Thyroid gland (tissue), 4 donors: Measurements from ENCODE around the gene NXPH2. TPM values are rescaled to one million over a fixed set of nuclear protein-coding genes. Genes with fewer than 3 reads are reported as not detected.

Source experiments
- DNase-seq, 2 donors: peaks; one replicate each; pipeline ENCODE4 v3.0.0-alpha.2; 2019
- H3K27ac ChIP-seq, 3 donors: fragments of 200-600 bp; sonication (generic); 1 replicate in 2 of 3; 2 replicates in 1 of 3; pipeline ENCODE4 v1.5.1; 2016 to 2019; ENCODE audit warnings: mild to moderate bottlenecking in 1 of 3, moderate library complexity in 1 of 3
- H3K27me3 ChIP-seq: fragments of 200-600 bp; sonication (generic); one replicate; pipeline ENCODE4 v1.5.1; 2019
- H3K36me3 ChIP-seq, 2 donors: fragments of 200-600 bp; sonication (generic); one replicate each; pipeline ENCODE4 v1.5.1; 2016 to 2019
- H3K4me1 ChIP-seq, 2 donors: fragments of 200-600 bp; sonication (generic); one replicate each; pipeline ENCODE4 v1.5.1; 2017 to 2019
- H3K4me3 ChIP-seq, 3 donors: fragments of 200-600 bp; sonication (generic); replicated peaks in 1 of 3; 1 replicate in 2 of 3; 2 replicates in 1 of 3; pipeline ENCODE4 v1.5.1; 2016; ENCODE audit warnings: mild to moderate bottlenecking in 1 of 3
- H3K9me3 ChIP-seq: fragments of 200-600 bp; sonication (generic); one replicate; pipeline ENCODE4 v1.5.1; 2017
- CTCF ChIP-seq, 6 experiments: fragments of 200-600 bp in 3 of 6; fragments of 450-650 bp in 3 of 6; sonication (generic) in 3 of 6; IDR thresholded peaks; one replicate each; pipeline ENCODE4 v1.5.1; 2016 to 2019; ENCODE audit warnings: antibody characterized with exemption in 6 of 6, mild to moderate bottlenecking in 2 of 6, inconsistent platforms in 1 of 6, moderate library complexity in 1 of 6
- POLR2A ChIP-seq, 2 donors: fragments of 450-650 bp; IDR thresholded peaks; one replicate each; pipeline ENCODE4 v1.6.1; 2017; ENCODE audit warnings: antibody characterized with exemption in 2 of 2, mild to moderate bottlenecking in 2 of 2, moderate library complexity in 1 of 2
- WGBS, 2 donors: methylation state at CpG; one replicate each; pipeline ENCODE4 v1.1.5; 2017; 5-methylcytosine and 5-hydroxymethylcytosine counted together
- intact Hi-C: fragments of 100-400 bp; cut with DNase I; formaldehyde crosslinking; loops from one replicate; pipeline ENCODE4 v1.15.1; 2023
- total RNA-seq, 4 donors: library from RNA; depleted of rRNA; stranded (reverse); fragments of >200 nt; gene quantifications; one replicate each; pipeline ENCODE4 v1.2.3, GENCODE V29; 2016

NXPH2 gene
- total RNA-seq, 4 donors from 2014 or later = not detected

- DNase-seq = no peak
- Histone ChIP-seq H3K27me3 (no peaks in the 10 kb centered on the region), H3K27ac (no peak overlapping the region), H3K36me3 (no peaks in the 10 kb centered on the region), H3K9me3 (no peaks in the 10 kb centered on the region), H3K4me3 (no peak overlapping the region), H3K4me1 (no peaks in the 10 kb centered on the region)
- intact Hi-C loops = loop anchor here (10.0 kb wide), 1 partner anchor 872 kb away; no protein-coding TSS in a partner anchor
- TF ChIP-seq POLR2A (IDR thresholded peaks at IDR 0.05) = no peak
- peak; percentile 27 to 78 (median 62) for TF ChIP-seq CTCF (IDR thresholded peaks at IDR 0.05)
- whole genome bisulfite sequencing, 2 donors = 15 to 20% methylated on average over 2 of the region's 2 CpGs
These were observed 7.0 kb upstream of the NXPH2 start for GRCh38 chr2:138787053-138787666.

DNA sequence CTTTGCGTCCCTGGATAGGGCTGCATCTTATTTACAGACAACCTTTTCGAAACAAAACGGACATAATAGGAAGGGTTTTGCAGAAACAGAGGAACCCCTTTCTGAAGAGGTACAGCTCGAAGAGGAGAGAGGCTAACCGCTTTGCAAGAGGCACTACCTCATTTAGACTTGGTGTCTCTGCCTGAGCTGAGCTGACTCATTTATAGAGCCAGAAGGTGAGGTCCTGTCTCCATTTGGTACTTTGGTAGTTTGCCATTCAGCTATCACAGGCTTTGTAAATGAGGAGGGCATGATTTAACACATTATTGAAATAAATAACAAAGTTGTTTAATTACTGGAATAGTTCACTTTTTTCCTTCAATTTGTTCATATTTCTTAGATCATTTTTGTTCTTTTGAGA lies 2.2 kb upstream of the NXPH2 start:
- Histone ChIP-seq H3K27me3 (peaks cover 4% of the 10 kb centered on the region), H3K4me1 (peaks cover 0 to 5% of the 10 kb centered on the region in 2 donors), H3K9me3 (no peaks in the 10 kb centered on the region), H3K27ac (no peak overlapping the region), H3K36me3 (no peaks in the 10 kb centered on the region), H3K4me3 (no peak overlapping the region)
- 86 to 88% methylated on average over 5 of the region's 5 CpGs for WGBS, 2 donors
- intact Hi-C loops = loop anchor here (10.0 kb wide), 1 partner anchor 868 kb away; no protein-coding TSS in a partner anchor
- TF ChIP-seq POLR2A (IDR thresholded peaks at IDR 0.05) (no peak), CTCF (IDR thresholded peaks at IDR 0.05) (no peak)
- DNase-seq = no peak

- 11 to 16% methylated on average over 16 to 19 of the region's 19 CpGs for WGBS, 2 donors
- no peak for DNase-seq
- intact Hi-C loops = loop anchor here (10.0 kb wide), 1 partner anchor 866 kb away; no protein-coding TSS in a partner anchor
- TF ChIP-seq POLR2A (IDR thresholded peaks at IDR 0.05) (no peak), CTCF (IDR thresholded peaks at IDR 0.05) (no peak)
- H3K36me3 ChIP-seq = no peaks in the 10 kb centered on the region
- peaks cover 4% of the 10 kb centered on the region for H3K27me3 ChIP-seq
- peaks cover 0 to 5% of the 10 kb centered on the region in 2 donors for H3K4me1 ChIP-seq
- no peaks in the 10 kb centered on the region for H3K9me3 ChIP-seq
- H3K27ac ChIP-seq = no peak overlapping the region
- H3K4me3 ChIP-seq = no peak overlapping the region
These were observed 718 bp upstream of the NXPH2 start for GRCh38 chr2:138780908-138781307.

GRCh38 chr2:138780446-138780880 lies 273 bp upstream of the NXPH2 start:
- Histone ChIP-seq H3K9me3 (no peaks in the 10 kb centered on the region), H3K4me1 (peaks cover 0 to 5% of the 10 kb centered on the region in 2 donors), H3K4me3 (no peak overlapping the region), H3K27ac (no peak overlapping the region), H3K36me3 (no peaks in the 10 kb centered on the region), H3K27me3 (peaks cover 7% of the 10 kb centered on the region)
- intact Hi-C loops = loop anchor here (10.0 kb wide), 1 partner anchor 866 kb away; no protein-coding TSS in a partner anchor
- TF ChIP-seq CTCF (IDR thresholded peaks at IDR 0.05) (no peak), POLR2A (IDR thresholded peaks at IDR 0.05) (no peak)
- 3 to 10% methylated on average over 2 to 13 of the region's 40 CpGs for whole genome bisulfite sequencing, 2 donors
- DNase-seq = no peak

- H3K27me3 ChIP-seq = peaks cover 7% of the 10 kb centered on the region
- WGBS, 2 donors = 3 to 6% methylated on average over 20 of the region's 20 CpGs
- no peaks in the 10 kb centered on the region for H3K36me3 ChIP-seq
- H3K27ac ChIP-seq = no peak overlapping the region
- TF ChIP-seq CTCF (IDR thresholded peaks at IDR 0.05) (no peak), POLR2A (IDR thresholded peaks at IDR 0.05) (no peak)
- intact Hi-C loops = no loop called here
- no peaks in the 10 kb centered on the region for H3K9me3 ChIP-seq
- DNase-seq = no peak
- peaks cover 0 to 5% of the 10 kb centered on the region in 2 donors for H3K4me1 ChIP-seq
- no peak overlapping the region for H3K4me3 ChIP-seq
These were observed 797 bp downstream of the NXPH2 start for GRCh38 chr2:138779406-138779780.
